ENCODE data around the gene ARL2BP. TPM values are rescaled to one million over a fixed set of nuclear protein-coding genes. Genes with fewer than 3 reads are reported as not detected.

ARL2BP gene
- total and polyA plus RNA-seq, 5 donors: 44.8 to 58.4 (median 51.6) TPM

GRCh38 chr16:57284209-57284951 lies 39.3 kb downstream of the ARL2BP start, which contains the start of gene PLLP:
Gene PLLP (minus strand): TSS chr16:57284672. CDS start chr16:57284540, 132 bp downstream.
- DNase-seq (peak; percentile 33 to 77 (median 67)), ATAC-seq (peak; percentile 81 to 82)
- 2% methylated on average over 95 of the region's 95 CpGs for WGBS
- H3K27ac ChIP-seq (ENCODE audit: low read length): no peak within 1 kb of the TSS
- H3K4me1 ChIP-seq (ENCODE audit: control insufficient read depth, insufficient read depth, low read length): no peaks in the 10 kb centered on the region
- no peaks in the 10 kb centered on the region for H3K27me3 ChIP-seq (ENCODE audit: control insufficient read depth, insufficient read depth)
- no peaks in the 10 kb centered on the region for H3K9me3 ChIP-seq (ENCODE audit: control insufficient read depth, low read length)
- H3K4me3 ChIP-seq (ENCODE audit: low read length): peak within 1 kb of the TSS; percentile 44
- intact Hi-C loops (cut with DNase I): no loop called here

- ATAC-seq: peak in 1 of 2 donors; percentile 22
- Histone ChIP-seq H3K9me3 (ENCODE audit: control insufficient read depth, low read length) (no peaks in the 10 kb centered on the region), H3K27me3 (ENCODE audit: control insufficient read depth, insufficient read depth) (no peaks in the 10 kb centered on the region), H3K27ac (ENCODE audit: low read length) (no peak overlapping the region), H3K4me1 (ENCODE audit: control insufficient read depth, insufficient read depth, low read length) (no peaks in the 10 kb centered on the region), H3K4me3 (ENCODE audit: low read length) (peak overlapping the region; percentile 44)
- intact Hi-C loops (cut with DNase I): no loop called here
- DNase-seq: no peak
- 16% methylated on average over 22 of the region's 22 CpGs for WGBS
Measured at GRCh38 chr16:57284952-57285363, 39.9 kb downstream of the ARL2BP start.

GRCh38 chr16:57285379-57285778 lies 40.3 kb downstream of the ARL2BP start:
- Histone ChIP-seq H3K4me3 (ENCODE audit: low read length) (no peak overlapping the region), H3K9me3 (ENCODE audit: control insufficient read depth, low read length) (no peaks in the 10 kb centered on the region), H3K27ac (ENCODE audit: low read length) (no peak overlapping the region), H3K4me1 (ENCODE audit: control insufficient read depth, insufficient read depth, low read length) (no peaks in the 10 kb centered on the region), H3K27me3 (ENCODE audit: control insufficient read depth, insufficient read depth) (no peaks in the 10 kb centered on the region)
- ATAC-seq (no peak), DNase-seq (no peak)
- 76% methylated on average over 5 of the region's 5 CpGs for WGBS
- intact Hi-C loops (cut with DNase I): no loop called here

GRCh38 chr16:57289391-57290257 lies 44.6 kb downstream of the ARL2BP start:
- Histone ChIP-seq H3K4me1 (ENCODE audit: control insufficient read depth, insufficient read depth, low read length) (no peaks in the 10 kb centered on the region), H3K4me3 (ENCODE audit: low read length) (no peak overlapping the region), H3K27ac (ENCODE audit: low read length) (no peak overlapping the region), H3K9me3 (ENCODE audit: control insufficient read depth, low read length) (no peaks in the 10 kb centered on the region), H3K27me3 (ENCODE audit: control insufficient read depth, insufficient read depth) (no peaks in the 10 kb centered on the region)
- ATAC-seq (peak in 1 of 2 donors; percentile 36), DNase-seq (no peak)
- intact Hi-C loops (cut with DNase I): no loop called here
- WGBS: 56% methylated on average over 14 of the region's 14 CpGs

- intact Hi-C loops (cut with DNase I): loop anchor here in 1 of 4 donors (5.0 kb wide), 1 partner anchor 56 kb away; no protein-coding TSS in a partner anchor
- WGBS: 47% methylated on average over 13 of the region's 13 CpGs
Measured at GRCh38 chr16:57297856-57298255, 52.8 kb downstream of the ARL2BP start.

GRCh38 chr16:57299009-57299718 lies 54.1 kb downstream of the ARL2BP start:
- ATAC-seq (peak; percentile 32 to 47), DNase-seq (peak in 1 of 3 donors; percentile 69)
- 17% methylated on average over 14 of the region's 14 CpGs for WGBS

More at GRCh38 chr16:57297856-57298255, 52.8 kb downstream of the ARL2BP start:
- H3K27ac ChIP-seq (ENCODE audit: low read length): no peak overlapping the region
- H3K9me3 ChIP-seq (ENCODE audit: control insufficient read depth, low read length): no peaks in the 10 kb centered on the region
- no peaks in the 10 kb centered on the region for H3K27me3 ChIP-seq (ENCODE audit: control insufficient read depth, insufficient read depth)
- H3K4me1 ChIP-seq (ENCODE audit: control insufficient read depth, insufficient read depth, low read length): peaks cover 2% of the 10 kb centered on the region
- no peak overlapping the region for H3K4me3 ChIP-seq (ENCODE audit: low read length)
- DNase-seq: no peak
- ATAC-seq: no peak

GRCh38 chr16:57299719-57300386 lies 54.8 kb downstream of the ARL2BP start:
- peak overlapping the region; percentile 93 for H3K27ac ChIP-seq (ENCODE audit: low read length)
- WGBS: under 1% methylated on average over 35 of the region's 35 CpGs
- peaks cover 2% of the 10 kb centered on the region for H3K4me1 ChIP-seq (ENCODE audit: control insufficient read depth, insufficient read depth, low read length)
- no peaks in the 10 kb centered on the region for H3K27me3 ChIP-seq (ENCODE audit: control insufficient read depth, insufficient read depth)
- peak; percentile 91 to 95 (median 93) for DNase-seq
- intact Hi-C loops (cut with DNase I): loop anchor here (1.0 to 10.0 kb wide), 7 partner anchors 58 to 225 kb away; no protein-coding TSS in a partner anchor
- no peaks in the 10 kb centered on the region for H3K9me3 ChIP-seq (ENCODE audit: control insufficient read depth, low read length)
- peak; percentile 84 to 88 for ATAC-seq
- H3K4me3 ChIP-seq (ENCODE audit: low read length): peak overlapping the region; percentile 43

More at GRCh38 chr16:57299009-57299718, 54.1 kb downstream of the ARL2BP start:
- peak overlapping the region; percentile 43 for H3K4me3 ChIP-seq (ENCODE audit: low read length)
- H3K9me3 ChIP-seq (ENCODE audit: control insufficient read depth, low read length): no peaks in the 10 kb centered on the region
- intact Hi-C loops (cut with DNase I): loop anchor here in 1 of 4 donors (5.0 kb wide), 1 partner anchor 57 kb away; no protein-coding TSS in a partner anchor
- peaks cover 2% of the 10 kb centered on the region for H3K4me1 ChIP-seq (ENCODE audit: control insufficient read depth, insufficient read depth, low read length)
- no peaks in the 10 kb centered on the region for H3K27me3 ChIP-seq (ENCODE audit: control insufficient read depth, insufficient read depth)
- peak overlapping the region; percentile 93 for H3K27ac ChIP-seq (ENCODE audit: low read length)

GRCh38 chr16:57300387-57301125 lies 55.5 kb downstream of the ARL2BP start:
- peak; percentile 92 to 96 for ATAC-seq
- Histone ChIP-seq H3K9me3 (ENCODE audit: control insufficient read depth, low read length) (no peaks in the 10 kb centered on the region), H3K4me1 (ENCODE audit: control insufficient read depth, insufficient read depth, low read length) (peaks cover 4% of the 10 kb centered on the region), H3K4me3 (ENCODE audit: low read length) (peak overlapping the region; percentile 43), H3K27me3 (ENCODE audit: control insufficient read depth, insufficient read depth) (no peaks in the 10 kb centered on the region), H3K27ac (ENCODE audit: low read length) (no peak overlapping the region)
- peak; percentile 98 to 100 (median 99) for DNase-seq
- intact Hi-C loops (cut with DNase I): loop anchor here (1.0 to 10.0 kb wide), 6 partner anchors 116 to 224 kb away; no protein-coding TSS in a partner anchor
- WGBS: 5% methylated on average over 36 of the region's 36 CpGs

GRCh38 chr16:57301126-57301817 lies 56.2 kb downstream of the ARL2BP start:
- no peak overlapping the region for H3K4me3 ChIP-seq (ENCODE audit: low read length)
- ATAC-seq (no peak), DNase-seq (peak in 2 of 3 donors; percentile 39 to 69)
- intact Hi-C loops (cut with DNase I): loop anchor here (2.0 to 10.0 kb wide), 5 partner anchors 116 to 224 kb away; no protein-coding TSS in a partner anchor
- no peak overlapping the region for H3K27ac ChIP-seq (ENCODE audit: low read length)
- H3K9me3 ChIP-seq (ENCODE audit: control insufficient read depth, low read length): no peaks in the 10 kb centered on the region
- WGBS: 38% methylated on average over 19 of the region's 19 CpGs
- H3K4me1 ChIP-seq (ENCODE audit: control insufficient read depth, insufficient read depth, low read length): peaks cover 4% of the 10 kb centered on the region
- no peaks in the 10 kb centered on the region for H3K27me3 ChIP-seq (ENCODE audit: control insufficient read depth, insufficient read depth)

Measured in right cardiac atrium (tissue), 5 donors.